ENCODE results near the gene UCN. TPM values are rescaled to one million over a fixed set of nuclear protein-coding genes. Genes with fewer than 3 reads are reported as not detected.
"Not testable (repeated sequence)": the region's sequence is repeated elsewhere in the genome, so short reads cannot be mapped to it uniquely, and the experiment has no call there.

The UCN gene
- total RNA-seq, 1 donor from 2014 or later: 2.4 TPM

DNA sequence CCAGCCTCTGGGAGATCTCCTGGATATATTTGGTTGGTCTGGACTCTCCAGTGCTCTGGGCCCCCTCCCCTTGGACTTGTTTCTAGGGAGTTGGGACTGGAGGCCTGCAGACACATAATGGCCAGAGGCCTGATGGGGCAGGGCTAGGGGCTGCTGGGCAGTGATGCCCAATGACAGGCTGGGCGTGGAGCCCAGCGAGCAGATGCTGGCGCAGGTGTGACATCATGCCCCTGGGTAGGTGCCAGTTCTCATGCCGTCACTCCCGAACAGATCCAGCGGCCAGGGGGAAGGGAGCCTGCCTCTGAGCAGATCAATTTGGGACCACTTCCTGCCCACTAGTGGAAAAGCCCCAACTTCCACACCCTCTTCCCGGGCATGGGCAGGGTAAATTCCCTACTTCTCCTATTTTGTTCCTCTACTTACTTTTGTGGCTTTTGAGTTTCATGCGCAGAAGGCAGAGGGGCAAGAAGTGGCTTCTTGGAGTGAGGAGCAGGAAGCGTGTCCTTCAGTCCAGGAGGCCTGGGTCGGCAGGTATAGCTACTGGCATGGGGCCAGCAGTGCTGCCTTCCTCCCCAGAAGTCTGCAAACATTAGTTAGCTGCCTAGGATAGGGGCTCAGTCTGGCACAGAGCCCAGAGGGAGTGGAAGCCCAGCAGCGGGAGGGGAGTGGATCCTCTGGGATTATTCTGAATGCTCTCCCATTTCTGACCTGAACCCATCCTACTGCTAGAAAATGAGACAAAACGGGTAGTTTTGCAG lies 8.6 kb upstream of the UCN start:
- intact Hi-C loops (cut with DNase I): no loop called here

DNA sequence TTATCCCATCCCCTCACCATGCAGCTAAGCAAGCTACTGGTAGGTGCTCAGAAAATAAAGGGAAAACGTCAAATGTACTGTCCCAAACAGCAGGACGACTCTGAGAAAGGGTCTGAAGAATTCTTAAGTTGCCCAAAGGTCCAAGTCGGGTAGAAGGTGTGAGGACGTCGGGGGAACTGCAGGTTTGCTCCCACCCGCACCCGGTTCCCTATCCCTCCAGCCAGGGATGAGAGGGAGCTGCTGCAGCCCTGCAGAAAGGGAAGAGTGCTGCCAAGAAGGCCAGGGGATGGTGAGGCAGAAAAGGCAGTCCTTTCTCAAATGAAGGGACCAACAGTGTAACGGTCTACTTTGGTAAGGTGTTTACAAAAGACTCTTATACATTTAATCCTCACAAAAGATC lies 6.9 kb upstream of the UCN start:
- DNase-seq (ENCODE audit: low spot score): no peak
- intact Hi-C loops (cut with DNase I): no loop called here
- ATAC-seq: no peak

More for the DNA sequence above, 8.6 kb upstream of the UCN start:
- ATAC-seq (no peak), DNase-seq (ENCODE audit: low spot score) (no peak)

DNA sequence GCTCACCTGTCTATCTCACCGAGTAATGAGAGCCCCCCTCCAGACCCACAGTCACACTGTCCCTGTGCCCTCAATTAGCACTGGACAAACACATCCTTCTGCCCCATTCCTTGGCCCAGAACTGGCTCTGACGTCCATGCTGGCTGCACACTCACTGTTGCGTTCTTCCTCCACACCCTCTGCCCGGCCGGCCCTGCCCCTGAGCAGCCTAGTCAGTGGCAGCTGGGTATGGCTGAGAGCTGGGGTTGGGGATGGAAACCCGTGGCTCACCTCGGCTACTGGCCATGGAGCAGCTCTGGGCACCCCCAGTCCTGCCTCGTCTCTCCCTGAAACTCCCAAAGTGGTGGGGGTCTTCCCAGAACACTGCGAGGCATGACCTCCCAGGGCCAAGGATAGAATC lies 6.5 kb upstream of the UCN start:
- ATAC-seq: no peak
- DNase-seq (ENCODE audit: low spot score): no peak
- intact Hi-C loops (cut with DNase I): no loop called here

DNA sequence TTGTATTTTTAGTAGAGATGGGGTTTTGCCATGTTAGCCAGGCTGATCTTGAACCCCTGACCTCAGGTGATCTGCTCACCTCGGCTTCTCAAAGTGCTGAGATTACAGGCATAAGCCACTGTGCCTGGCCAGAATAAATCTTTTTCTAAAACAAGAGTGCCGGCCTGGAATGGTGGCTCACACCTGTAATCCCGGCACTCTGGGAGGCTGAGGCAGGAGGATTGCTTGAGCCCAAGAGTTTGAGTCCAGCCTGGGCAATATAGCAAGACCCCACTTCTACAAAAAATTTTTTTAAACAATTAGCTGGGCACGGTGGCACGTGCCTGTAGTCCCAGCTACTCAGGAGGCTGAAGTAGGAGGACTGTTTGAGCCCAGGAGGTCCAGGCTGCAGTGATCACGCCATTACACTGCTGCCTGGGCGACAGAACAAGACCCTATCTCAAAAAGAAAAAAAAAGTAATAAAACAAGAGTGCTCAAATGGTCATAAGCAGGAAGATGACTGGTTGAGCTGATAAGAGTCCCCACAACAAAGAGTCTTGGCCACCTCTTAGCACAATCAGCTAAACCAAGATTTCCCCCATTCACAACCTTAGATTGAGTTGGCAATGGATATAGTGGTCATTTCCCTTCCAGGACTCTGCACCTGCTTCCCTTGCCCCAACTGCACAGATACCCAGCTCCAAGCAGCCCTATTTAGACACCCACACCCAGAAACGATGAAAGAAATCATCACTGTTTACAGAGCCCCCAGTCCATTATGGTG lies 5.8 kb upstream of the UCN start:
- no peak for ATAC-seq
- intact Hi-C loops (cut with DNase I): no loop called here
- DNase-seq (ENCODE audit: low spot score): no peak

DNA sequence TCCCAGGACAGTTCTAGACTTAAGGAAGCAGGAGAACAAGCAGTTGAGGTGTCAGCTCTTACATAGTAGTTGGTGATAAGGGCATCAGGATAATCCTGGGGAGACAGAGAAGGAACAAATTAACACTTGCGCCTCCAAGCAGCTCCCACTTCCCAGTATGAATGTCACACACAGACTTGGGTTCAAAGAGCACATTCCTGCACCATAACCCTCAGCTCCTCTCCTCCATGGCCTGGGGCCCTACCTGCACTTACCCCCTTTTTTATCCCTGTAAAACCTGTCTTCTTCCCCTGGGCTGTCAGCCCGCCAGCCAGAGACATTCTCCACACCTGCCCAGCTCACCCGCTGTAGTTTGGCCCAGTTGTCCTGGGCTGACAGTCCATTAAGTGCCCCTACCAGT lies 3.9 kb upstream of the UCN start:
- intact Hi-C loops (cut with DNase I): no loop called here
- no peak for DNase-seq (ENCODE audit: low spot score)
- ATAC-seq: no peak

DNA sequence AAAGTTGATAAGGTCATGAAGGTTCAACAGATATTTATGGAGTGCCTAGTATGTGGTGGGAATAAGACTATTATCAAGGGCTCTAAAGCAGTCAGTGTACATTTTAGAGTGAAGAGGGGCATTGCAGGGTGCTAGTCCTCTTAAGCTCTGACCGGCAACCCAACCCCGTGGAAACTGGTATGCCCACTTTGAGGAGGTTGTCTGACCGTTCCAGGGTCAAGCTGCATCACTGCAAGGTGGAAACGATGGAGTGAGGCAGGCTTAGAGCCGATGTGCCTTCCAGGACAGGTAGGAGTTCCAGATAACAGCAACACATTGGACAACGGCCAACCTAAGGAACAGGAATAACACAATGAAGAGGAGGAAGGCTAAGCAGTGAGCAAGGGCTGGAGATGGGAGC lies 1.4 kb upstream of the UCN start:
- ATAC-seq: no peak
- intact Hi-C loops (cut with DNase I): no loop called here
- DNase-seq (ENCODE audit: low spot score): no peak

DNA sequence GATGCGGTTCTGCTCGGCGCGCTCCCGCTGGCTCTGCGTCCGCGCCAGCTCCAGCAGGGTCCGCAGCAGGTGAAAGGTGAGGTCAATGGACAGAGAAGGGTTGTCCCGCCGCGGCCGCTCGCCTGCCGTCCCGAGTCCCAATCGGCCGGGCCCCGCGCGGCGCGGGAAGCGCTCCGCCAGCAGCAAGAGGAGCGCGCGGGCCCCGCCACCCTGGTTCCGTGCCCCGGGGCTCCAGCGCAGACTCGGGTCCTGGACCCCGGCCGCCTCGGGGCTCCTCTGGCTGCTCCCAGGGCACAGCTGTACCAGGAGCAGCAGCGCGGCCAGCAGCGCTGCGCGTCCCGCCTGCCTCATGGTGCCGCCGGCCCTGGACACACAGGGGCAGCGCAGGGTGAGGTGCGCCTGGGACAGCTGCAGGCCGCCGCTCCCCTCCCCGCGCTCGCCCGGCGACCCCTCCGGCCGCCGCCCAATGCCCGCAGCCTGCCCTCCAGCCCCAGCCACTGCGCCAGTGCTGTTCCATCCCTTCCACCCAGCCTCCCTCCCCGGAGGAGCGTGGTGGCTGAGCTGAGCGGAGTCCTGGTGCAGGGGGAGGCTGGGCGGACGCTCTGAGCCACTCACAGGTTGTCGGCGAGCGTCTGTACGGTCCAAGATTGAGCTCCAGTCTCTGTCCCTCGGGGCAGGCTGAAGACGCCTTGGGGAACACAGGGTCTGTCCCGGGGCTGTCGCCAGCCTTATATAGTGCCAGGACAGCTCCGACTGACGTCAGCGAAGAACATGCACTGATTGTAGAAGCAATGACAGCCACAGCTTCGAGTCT lies 493 bp downstream of the UCN start:
- intact Hi-C loops (cut with DNase I): no loop called here
- ATAC-seq (no peak), DNase-seq (ENCODE audit: low spot score) (no peak)

DNA sequence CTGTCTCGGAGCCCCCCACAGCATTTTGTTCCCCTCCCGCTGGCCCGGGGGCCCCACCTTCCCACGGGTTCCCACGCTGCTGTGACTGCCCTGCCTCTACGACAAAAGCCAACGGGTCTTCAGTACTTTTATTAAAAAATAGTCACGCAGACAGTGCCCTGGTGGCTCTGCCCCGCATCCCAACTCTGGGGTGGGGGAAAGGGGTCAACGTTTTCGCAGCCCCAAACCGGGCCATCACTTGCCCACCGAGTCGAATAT lies 1.0 kb downstream of the UCN start:
- ATAC-seq (no peak), DNase-seq (ENCODE audit: low spot score) (no peak)
- intact Hi-C loops (cut with DNase I): no loop called here

DNA sequence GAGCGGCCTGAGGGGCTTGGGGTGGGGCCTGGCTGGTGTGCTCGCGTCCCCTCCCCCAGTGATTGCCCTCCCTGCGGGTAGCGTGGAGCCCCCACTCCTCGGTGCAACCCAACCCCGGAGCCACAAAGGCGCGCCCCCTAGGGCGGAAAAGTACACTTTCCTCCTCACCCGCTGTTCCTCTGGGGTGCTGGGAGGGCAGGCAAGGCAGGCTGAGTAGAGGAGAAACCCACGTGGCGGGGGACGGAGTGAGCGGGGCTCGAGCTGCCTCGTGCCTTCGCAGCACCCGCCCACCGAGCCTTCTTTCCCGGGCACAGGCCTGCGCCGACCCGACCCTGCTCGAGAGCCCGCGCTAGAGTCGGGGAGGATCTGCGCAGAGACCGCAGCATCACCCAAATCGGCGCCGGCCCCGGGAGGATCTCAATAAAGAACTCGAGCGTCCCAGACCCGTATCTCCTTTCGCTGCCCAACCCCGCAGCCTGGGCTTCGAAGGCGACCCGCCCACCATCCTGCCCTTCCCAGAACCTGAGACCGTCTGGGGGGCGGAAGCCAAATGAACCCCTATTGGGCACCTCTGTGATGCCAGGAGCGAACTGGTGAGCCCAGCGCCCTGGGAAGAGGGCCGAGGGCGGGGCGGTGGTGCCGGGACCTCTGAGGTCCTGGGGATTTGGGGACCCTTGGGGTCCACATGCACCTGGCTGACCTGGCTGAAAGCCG lies 1.5 kb downstream of the UCN start:
- no peak for ATAC-seq
- no peak for DNase-seq (ENCODE audit: low spot score)
- intact Hi-C loops (cut with DNase I): no loop called here

DNA sequence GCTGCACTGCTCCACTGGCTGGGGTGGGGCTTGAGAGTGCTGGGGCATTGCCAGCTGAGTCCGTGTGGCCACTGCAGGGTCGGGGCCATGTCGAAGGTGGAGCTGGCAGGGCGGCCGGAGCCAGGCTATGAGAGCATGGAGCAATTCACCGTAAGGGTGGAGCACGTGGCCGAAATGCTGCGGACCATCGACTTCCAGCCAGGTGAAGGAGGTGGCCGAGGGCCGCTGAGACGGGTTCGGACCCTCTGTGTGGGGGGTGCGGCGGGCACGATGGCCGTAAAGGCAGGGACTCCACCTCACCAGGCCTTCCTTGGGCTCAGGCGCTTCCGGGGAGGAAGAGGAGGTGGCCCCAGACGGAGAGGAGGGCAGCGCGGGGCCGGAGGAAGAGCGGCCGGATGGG lies 2.1 kb downstream of the UCN start:
- DNase-seq (ENCODE audit: low spot score): no peak
- no peak for ATAC-seq
- intact Hi-C loops (cut with DNase I): no loop called here

DNA sequence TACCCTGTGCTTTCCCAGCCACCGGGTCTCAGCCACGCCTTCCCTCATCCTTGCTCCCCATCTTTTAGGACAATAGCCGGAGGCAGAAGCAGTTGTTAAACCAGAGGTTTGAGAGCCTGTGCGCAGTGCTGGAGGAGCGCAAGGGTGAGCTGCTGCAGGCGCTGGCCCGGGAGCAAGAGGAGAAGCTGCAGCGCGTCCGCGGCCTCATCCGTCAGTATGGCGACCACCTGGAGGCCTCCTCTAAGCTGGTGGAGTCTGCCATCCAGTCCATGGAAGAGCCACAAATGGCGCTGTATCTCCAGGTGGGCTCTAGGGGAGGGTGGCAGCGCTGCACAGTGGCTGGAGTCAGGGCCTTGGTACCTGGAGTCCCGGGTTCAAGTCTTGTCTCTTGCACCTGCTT lies 2.7 kb downstream of the UCN start:
- intact Hi-C loops (cut with DNase I): no loop called here
- ATAC-seq: no peak
- no peak for DNase-seq (ENCODE audit: low spot score)

DNA sequence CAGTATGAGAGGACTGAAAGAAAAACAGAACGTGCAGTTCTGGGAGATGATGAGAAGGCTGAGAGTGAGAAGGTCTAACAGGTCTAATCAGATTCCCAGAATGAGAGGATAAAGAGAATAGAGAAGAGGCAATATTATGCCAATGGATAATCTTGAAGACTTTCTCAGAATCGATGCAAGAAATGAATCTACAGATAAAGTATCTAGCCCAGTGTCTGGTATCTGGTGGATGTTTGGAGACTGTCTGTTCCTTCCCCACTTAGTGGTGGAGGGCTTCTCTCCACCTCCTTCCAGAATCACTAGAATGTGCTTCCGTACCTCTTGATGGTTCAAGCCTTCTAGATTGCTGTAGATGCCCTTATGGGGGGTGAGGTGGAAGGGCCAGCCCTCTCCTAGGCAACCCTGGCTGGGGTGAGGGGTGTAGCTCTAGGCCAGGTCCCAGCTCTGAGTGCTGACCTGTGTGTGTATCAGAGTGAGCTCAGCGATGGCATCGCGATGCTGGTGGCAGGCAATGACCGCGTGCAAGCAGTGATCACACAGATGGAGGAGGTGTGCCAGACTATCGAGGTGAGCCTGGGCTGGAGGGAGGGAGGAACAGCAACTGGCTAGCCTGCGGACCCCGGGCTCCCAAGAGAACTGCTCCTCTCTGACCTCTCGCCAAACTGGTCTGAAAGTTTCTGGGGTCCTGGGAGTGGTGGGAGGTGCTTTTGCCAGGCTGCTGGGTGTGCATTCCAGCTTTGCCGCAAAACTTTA lies 3.6 kb downstream of the UCN start:
- DNase-seq (ENCODE audit: low spot score) (no peak), ATAC-seq (no peak)
- intact Hi-C loops (cut with DNase I): no loop called here

DNA sequence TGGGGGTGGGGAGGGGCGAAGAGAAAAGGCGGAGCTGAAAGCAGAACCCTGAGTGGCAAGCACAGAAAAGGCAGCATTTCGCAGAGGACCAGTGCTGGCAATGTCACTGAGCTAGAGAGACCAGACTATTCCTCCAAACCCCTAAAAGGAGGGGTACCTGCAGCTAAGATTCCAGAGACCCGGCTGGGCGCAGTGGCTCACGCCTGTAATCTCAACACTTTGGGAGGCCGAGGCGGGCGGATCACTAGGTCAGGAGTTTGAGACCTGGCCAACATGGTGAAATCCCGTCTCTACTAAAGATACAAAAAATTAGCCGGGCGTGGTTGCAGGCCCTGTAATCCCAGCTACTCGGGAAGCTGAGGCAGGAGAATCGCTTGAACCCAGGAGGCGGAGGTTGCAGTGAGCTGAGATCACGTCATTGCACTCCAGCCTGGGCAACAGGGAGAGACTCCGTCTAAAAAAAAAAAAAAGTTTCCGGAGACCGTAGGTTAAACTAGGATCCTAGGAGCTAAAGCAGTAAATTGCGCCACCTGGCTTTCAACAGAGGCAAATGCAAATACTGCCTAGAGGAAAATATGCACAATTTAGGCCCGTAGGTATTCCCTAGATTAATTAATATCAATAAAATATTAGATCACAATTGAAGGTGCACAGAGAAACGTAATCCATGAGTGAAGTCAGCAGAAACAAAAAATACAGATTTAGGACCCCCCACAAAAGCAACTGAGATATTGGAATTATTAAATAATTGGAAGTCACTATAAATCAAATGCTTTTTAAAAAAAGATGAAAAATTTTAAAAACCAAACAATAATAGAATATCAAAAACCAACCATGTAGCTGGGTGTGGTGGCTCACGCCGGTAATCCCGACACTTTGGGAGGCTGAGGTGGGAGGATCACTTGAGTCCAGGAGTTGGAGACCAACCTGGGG lies 4.9 kb downstream of the UCN start:
- ATAC-seq (peak; percentile 79), DNase-seq (ENCODE audit: low spot score) (no peak)
- intact Hi-C loops (cut with DNase I): no loop called here

DNA sequence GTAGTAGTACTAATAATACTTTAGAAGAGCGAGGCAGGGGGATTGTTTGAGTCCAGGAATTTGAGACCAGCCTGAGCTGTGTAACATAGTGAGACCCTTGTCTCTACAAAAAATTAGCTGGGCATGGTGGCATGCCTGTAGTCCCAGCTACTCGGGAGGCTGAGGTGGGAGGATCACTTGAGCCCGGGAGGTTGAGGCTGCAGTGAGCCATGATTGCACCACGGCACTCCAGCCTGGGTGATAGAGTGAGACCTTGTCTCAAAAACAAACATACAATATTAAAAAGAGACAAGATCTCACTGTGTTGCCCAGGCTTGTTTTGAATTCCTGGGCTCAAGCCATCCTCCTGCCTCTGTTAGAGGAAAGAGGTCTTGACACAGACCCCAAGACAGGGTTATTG lies 7.6 kb downstream of the UCN start:
- intact Hi-C loops (cut with DNase I); DNase-seq (ENCODE audit: low spot score); ATAC-seq: not testable (repeated sequence)

DNA sequence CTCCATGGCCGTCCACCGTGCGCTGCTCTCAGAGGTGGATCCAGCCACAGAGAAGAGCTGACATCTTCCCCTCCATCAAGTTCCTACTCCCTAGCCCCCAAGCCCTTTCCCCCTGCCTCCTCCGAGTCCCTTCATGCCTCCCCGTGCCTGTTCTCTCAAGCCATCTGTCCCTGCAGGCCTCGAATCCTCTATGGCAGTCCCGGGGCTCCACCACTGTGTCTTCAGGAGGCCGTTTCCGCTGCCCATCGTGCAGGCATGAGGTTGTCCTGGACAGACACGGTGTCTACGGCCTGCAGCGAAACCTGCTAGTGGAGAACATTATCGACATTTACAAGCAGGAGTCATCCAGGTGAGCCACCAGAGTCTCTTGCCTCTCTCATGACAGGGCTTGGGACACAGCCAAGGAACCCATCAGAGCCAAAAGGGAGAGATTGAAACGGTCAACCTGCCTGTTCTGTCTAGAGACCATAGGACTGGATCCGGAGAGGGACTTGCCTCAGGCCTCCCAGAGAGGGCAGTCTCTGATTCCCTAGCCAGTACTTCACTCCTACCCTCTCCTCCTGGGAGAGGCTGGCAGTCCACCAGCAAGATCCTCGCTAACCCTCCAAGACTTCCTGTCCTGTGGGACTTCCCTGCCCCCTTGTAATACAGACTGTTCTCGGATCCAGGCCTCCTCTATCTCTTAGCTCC lies 9.7 kb downstream of the UCN start:
- DNase-seq (ENCODE audit: low spot score) (no peak), ATAC-seq (no peak)
- intact Hi-C loops (cut with DNase I): no loop called here

DNA sequence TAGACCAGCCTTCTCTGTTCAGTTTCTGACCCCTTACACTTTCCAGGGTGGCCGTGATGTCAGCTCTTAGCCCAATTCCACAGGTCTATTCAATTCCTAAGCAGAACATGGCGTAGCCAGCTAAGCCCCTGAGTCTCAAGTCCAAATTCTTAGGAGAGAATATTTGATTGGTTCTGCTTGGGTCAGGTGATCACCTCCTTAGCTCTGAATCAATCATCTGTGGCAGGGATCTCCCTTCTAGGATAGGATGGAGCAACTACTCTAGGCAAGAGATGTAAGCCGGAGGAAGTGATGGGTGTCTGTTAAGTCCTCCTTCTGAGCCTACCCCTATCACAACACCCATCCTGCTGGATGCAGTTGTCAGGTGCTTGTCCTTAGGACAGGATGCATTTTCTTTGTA lies 11.1 kb downstream of the UCN start:
- DNase-seq (ENCODE audit: low spot score) (no peak), ATAC-seq (no peak)
- intact Hi-C loops (cut with DNase I): no loop called here

DNA sequence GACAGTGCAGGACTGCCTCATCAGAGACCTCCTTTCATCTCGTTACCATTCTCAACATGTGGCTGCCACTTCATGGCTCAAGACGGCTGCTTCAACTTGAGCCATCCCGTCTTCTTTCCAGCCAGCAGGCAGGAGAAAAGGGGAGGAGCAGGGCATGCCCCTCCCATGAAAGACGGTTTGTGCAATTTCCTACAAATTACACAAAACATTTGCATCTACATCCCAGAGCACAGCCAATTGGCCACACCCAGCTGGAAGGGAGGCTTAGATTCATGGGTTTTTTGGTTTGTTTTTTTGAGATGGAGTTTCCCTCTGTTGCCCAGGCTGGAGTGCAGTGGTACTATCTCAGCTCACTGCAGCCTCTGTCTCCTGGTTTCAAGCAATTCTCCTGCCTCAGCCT lies 11.8 kb downstream of the UCN start:
- ATAC-seq (no peak), DNase-seq (ENCODE audit: low spot score) (no peak)
- intact Hi-C loops (cut with DNase I): no loop called here

Measured in sciatic nerve (tissue), 2 donors.